ENCODE measurements around the gene TMEM132D.

DNA sequence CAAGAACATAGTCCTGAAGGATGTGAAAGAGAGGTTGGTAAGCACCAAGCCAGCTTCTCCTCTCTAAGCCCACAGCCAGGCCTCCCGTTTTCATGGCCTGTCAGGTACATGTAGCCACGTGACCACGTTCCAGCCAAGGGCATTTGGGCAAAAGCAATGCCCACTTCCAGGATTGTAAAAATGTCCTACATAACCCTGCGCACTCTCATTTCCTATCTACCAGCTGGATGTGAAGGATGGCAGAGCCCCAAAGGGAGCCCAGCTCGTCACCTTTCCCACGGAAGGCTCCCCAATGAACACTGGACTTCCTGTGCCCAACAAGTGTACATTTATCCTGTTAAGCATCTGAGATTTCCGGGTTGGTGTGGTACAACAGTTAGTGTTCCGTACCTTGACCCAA lies 231.7 kb downstream of the TMEM132D start:
- TF ChIP-seq, protein P1, sequence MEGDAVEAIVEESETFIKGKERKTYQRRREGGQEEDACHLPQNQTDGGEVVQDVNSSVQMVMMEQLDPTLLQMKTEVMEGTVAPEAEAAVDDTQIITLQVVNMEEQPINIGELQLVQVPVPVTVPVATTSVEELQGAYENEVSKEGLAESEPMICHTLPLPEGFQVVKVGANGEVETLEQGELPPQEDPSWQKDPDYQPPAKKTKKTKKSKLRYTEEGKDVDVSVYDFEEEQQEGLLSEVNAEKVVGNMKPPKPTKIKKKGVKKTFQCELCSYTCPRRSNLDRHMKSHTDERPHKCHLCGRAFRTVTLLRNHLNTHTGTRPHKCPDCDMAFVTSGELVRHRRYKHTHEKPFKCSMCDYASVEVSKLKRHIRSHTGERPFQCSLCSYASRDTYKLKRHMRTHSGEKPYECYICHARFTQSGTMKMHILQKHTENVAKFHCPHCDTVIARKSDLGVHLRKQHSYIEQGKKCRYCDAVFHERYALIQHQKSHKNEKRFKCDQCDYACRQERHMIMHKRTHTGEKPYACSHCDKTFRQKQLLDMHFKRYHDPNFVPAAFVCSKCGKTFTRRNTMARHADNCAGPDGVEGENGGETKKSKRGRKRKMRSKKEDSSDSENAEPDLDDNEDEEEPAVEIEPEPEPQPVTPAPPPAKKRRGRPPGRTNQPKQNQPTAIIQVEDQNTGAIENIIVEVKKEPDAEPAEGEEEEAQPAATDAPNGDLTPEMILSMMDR (IDR thresholded peaks at IDR 0.05; ENCODE audit: poor library complexity, severe bottlenecking), result no peak
- TF ChIP-seq POLR2AphosphoS5 (IDR thresholded peaks at IDR 0.05) (no peak), RAD21 (conservative IDR thresholded peaks at IDR 0.05) (no peak)

Measured in neural cell (in vitro differentiated cells).